Esophagus muscularis mucosa (tissue), 3 donors: ENCODE data around the gene RGS8.

ENCODE experiments used
- CTCF ChIP-seq, 3 experiments: fragments of 200-600 bp in 2 of 3; fragments of 450-650 bp in 1 of 3; sonication (generic) in 2 of 3; IDR thresholded peaks; one replicate each; pipeline ENCODE4 v1.5.1; 2017 to 2019; ENCODE audit warnings: antibody characterized with exemption in 3 of 3, mild to moderate bottlenecking in 2 of 3, moderate library complexity in 1 of 3
- POLR2AphosphoS5 ChIP-seq, 2 donors: sonication (generic); formaldehyde crosslinking; IDR thresholded peaks; one replicate each; pipeline ENCODE4 v1.6.1; 2017; ENCODE audit warnings: antibody characterized with exemption in 2 of 2

- no peak for TF ChIP-seq CTCF (IDR thresholded peaks at IDR 0.05)
- no peak for TF ChIP-seq POLR2AphosphoS5 (IDR thresholded peaks at IDR 0.05)
Measured at GRCh38 chr1:182669266-182669665, 15.1 kb downstream of the RGS8 start.
